NK-92 treated with Interleukin-12 subunit alpha and Interleukin-12 subunit beta, amount 100 ng/mL, for 24 hours (cell line): ENCODE measurements around the gene ZDHHC13.

Source experiments
- DNase-seq: peaks from one replicate; lab custom pipeline; 2025; lab: John Stamatoyannopoulos, UW

Gene ZDHHC13

GRCh38 chr11:19208181-19208580 is 91.2 kb downstream of the ZDHHC13 start:
- DNase-seq = no peak

- DNase-seq = no peak
These were observed 92.1 kb downstream of the ZDHHC13 start for GRCh38 chr11:19208959-19209546.

GRCh38 chr11:19209617-19210370 is 92.8 kb downstream of the ZDHHC13 start:
- DNase-seq = no peak

GRCh38 chr11:19216021-19216420 is 99.1 kb downstream of the ZDHHC13 start:
- no peak for DNase-seq

GRCh38 chr11:19216709-19217374 is 99.9 kb downstream of the ZDHHC13 start:
- DNase-seq = no peak

- DNase-seq = no peak
These were observed 101.2 kb downstream of the ZDHHC13 start for GRCh38 chr11:19218216-19218615.

GRCh38 chr11:19218786-19219460 is 102.0 kb downstream of the ZDHHC13 start:
- DNase-seq = no peak

- no peak for DNase-seq
These were observed 104.1 kb downstream of the ZDHHC13 start for GRCh38 chr11:19220903-19221724.

GRCh38 chr11:19225123-19225522 is 108.2 kb downstream of the ZDHHC13 start:
- no peak for DNase-seq

GRCh38 chr11:19225581-19225980 is 108.6 kb downstream of the ZDHHC13 start:
- DNase-seq = no peak
